MM.1S (cell line): ENCODE data around the gene PEAK1.

Experiments
- EZH2 ChIP-seq: fragments of 300-600 bp; sonication (generic); optimal IDR thresholded peaks from 2 replicates; pipeline ENCODE3; 2017; ENCODE audit warnings: low read depth, mild to moderate bottlenecking, antibody characterized with exemption, low read length, mixed read lengths
- EZH2phosphoT487 ChIP-seq: fragments of 300-600 bp; sonication (generic); IDR thresholded peaks from 2 replicates; pipeline ENCODE4 v1.6.1; 2018; ENCODE audit warnings: antibody characterized with exemption, low read length
- TF ChIP-seq, protein P1 (sequence below): fragments of 300-600 bp; sonication (generic); IDR thresholded peaks from 2 replicates; pipeline ENCODE4 v1.5.1; 2016; ENCODE audit warnings: antibody characterized with exemption, low read length, mixed read lengths

DNA sequence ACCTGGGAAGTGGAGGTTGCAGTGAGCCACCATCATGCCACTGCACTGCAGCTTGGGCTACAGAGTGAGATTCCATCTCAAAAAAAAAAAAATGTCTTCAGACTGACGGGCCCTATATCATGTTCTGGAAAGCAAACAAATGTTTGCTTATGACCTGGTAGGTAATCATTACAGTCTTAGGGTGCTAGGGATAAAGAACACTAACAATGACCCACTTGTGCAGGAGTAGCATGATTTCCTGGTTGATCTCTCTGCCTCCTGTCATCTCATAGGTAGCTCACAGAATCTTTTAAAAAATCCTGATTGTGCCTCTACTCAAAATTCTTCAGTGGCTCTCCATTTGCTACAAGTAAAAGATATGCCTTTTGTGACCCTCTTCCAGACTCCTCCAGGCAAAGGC lies 274.5 kb downstream of the PEAK1 start:
- TF ChIP-seq, protein P1, sequence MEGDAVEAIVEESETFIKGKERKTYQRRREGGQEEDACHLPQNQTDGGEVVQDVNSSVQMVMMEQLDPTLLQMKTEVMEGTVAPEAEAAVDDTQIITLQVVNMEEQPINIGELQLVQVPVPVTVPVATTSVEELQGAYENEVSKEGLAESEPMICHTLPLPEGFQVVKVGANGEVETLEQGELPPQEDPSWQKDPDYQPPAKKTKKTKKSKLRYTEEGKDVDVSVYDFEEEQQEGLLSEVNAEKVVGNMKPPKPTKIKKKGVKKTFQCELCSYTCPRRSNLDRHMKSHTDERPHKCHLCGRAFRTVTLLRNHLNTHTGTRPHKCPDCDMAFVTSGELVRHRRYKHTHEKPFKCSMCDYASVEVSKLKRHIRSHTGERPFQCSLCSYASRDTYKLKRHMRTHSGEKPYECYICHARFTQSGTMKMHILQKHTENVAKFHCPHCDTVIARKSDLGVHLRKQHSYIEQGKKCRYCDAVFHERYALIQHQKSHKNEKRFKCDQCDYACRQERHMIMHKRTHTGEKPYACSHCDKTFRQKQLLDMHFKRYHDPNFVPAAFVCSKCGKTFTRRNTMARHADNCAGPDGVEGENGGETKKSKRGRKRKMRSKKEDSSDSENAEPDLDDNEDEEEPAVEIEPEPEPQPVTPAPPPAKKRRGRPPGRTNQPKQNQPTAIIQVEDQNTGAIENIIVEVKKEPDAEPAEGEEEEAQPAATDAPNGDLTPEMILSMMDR: no peak
- TF ChIP-seq EZH2 (no peak), EZH2phosphoT487 (no peak)
